Left forelimb (tissue), 1 donor: Measurements from ENCODE around the gene SPATA6L.

ENCODE experiments used
- DNase-seq: peaks from one replicate; pipeline ENCODE4 v3.0.0-alpha.2; 2018; ENCODE audit warnings: low spot score

SPATA6L gene, protein sequence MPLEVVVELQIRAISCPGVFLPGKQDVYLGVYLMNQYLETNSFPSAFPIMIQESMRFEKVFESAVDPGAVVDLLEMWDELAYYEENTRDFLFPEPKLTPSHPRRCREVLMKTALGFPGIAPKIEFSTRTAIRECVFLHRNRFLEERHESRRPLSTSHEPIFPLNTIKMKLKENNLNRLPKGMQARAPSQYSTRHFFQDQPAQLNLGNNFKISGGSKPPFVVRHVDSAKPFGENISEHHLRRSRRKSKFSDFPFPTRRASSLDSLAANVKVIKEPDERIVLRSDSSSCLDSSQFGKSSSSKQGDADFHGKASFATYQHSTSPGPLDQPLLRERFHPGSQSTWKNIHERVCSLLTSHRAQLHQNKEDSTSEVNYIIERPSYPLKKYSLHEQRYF

GRCh38 chr9:4666042-4666699, at the start of gene SPATA6L:
SPATA6L (minus strand) TSS chr9:4666480; CDS start chr9:4666250, 230 bp downstream.
- DNase-seq: peak; percentile 78

- no peak for DNase-seq
Measured at GRCh38 chr9:4714266-4715016, 48.2 kb upstream of the SPATA6L start.

GRCh38 chr9:4713849-4714248, 47.6 kb upstream of the SPATA6L start:
- DNase-seq: no peak

DNA sequence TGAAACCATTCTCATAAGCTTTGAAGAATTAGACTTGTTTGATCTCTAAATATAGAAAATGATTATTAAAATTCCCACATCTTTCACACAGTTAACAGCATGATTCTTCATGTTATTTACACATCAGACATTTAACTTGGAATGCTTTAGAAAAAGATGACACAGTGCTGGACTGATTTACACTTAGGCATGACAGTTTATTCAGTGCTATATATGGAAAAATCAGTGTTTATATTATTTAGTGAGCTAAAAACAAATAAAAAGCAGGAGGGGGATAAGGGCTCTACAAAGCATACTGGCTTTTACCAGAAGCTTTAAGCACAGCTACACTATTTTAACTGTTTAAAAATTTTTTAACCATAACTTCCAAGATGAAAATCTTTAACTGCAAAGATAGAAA, 43.1 kb upstream of the SPATA6L start:
- DNase-seq: no peak

- DNase-seq: no peak
Measured at GRCh38 chr9:4706971-4707622, 40.8 kb upstream of the SPATA6L start.

- no peak for DNase-seq
Measured at GRCh38 chr9:4706021-4706420, 39.7 kb upstream of the SPATA6L start.

GRCh38 chr9:4704129-4704528, 37.8 kb upstream of the SPATA6L start:
- DNase-seq: no peak

- no peak for DNase-seq
Measured at GRCh38 chr9:4701526-4701925, 35.2 kb upstream of the SPATA6L start.

- no peak for DNase-seq
Measured at GRCh38 chr9:4700932-4701331, 34.7 kb upstream of the SPATA6L start.

DNA sequence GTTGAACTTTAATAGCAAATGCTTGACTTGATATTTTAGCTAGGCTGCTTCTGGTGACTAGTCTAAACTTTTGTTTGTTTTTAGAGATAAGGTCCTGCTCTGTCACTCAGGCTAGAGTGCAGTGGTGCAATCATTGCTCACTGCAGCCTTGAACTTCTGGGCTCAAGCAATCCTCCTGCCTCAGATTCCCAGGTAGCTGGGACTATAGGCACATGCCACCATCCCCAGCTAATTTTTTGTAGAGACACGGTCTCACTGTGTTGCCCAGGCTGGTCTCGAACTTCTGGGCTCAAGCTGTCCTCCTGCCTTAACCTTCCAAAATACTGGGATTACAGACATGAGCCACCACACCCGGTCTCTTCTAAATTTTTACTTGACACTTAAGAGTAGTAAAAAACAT, 33.8 kb upstream of the SPATA6L start:
- no peak for DNase-seq

GRCh38 chr9:4691795-4692194, 25.5 kb upstream of the SPATA6L start:
- DNase-seq: no peak

- DNase-seq: no peak
Measured at GRCh38 chr9:4690144-4690543, 23.9 kb upstream of the SPATA6L start.

DNA sequence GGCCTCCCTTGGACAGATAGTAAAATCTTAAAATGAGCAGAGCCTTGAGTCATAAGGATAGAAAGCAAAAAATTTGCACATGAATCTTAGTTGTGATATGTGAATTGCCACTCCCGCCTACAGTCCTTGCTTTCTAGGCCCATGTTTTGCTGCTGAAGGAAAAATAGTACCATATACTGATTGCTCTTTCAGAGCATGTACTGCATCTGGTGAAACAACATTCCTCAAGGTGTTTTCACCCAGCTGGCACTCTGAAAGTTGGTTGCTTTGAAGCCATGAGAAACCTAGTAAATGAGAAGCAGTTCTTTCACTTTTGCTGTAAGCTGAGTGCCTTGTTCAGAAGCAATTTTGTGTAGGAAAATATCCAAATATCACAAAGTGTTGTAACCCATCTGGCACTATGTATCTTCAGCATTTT, 23.4 kb upstream of the SPATA6L start:
- no peak for DNase-seq

DNA sequence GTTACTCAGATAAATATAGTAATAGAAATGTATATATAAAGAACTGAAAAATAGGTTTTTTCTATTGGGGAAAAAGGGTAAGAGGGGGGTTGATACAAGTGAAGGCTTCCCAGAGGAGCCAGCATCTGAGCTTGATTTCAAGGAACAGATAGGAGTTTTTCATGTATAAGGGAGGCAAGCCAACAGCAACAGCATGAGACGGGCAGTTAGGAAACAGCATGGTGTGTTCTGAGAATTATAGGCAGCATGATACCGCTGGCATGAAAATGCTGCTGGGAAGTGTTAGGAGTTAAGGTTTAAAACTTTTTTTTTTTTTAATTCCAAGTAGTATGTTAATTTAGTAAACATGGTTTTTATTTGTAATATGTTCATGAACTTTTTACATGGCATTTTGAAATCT, 22.7 kb upstream of the SPATA6L start:
- no peak for DNase-seq

DNA sequence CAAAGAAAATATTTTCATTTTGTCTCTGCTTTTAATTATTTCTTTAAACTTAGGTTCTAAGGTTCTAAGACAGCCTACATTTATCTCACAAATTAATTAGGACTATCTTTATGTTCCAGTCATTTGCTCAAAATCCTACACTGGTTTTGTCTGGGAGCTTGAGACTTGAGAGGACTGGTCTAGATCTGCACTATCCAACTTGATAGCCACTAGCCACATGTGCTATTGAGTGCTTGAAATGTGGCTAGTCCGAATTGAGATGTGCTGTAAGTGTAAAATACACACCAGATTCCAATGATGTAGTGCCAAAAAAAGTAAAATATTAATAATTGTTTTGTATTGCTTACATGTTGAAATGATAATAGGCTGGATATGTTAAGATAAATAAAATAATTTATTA, 20.3 kb upstream of the SPATA6L start:
- DNase-seq: no peak

DNA sequence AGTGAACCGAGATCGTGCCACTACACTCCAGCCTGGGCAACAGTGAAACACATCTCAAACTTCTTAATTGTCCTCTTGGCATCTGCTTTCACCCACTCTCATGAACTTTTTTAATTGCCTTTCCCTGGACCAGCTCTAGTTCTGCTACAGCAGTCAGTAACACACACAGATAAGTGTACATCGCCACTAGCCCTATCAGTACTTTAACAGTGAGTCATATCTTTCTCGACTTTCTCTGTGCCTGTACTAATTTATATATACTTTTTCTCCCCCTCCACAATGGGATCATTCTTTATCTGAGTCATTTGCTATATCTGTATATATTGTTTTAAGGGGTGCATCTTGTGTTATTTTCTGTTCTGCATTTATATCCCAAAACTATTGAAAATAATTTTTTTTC, 19.8 kb upstream of the SPATA6L start:
- no peak for DNase-seq

DNA sequence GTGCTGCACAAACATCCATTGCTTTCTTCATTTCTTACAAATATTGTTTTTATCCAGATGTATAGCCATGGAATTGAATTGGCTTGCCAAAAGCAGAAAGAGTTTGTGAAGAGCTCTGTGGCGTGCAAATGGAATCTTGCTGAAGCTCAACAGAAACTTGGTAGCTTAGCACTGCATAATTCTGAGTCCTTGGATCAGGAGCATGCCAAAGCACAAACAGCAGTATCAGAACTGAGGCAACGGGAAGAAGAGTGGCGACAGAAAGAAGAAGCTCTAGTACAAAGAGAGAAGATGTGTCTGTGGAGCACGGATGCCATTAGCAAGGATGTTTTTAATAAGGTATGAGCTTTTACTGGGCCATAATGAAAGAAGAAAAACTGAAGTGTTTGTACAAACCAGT, 18.5 kb upstream of the SPATA6L start:
- DNase-seq: no peak

GRCh38 chr9:4680750-4681149, 14.5 kb upstream of the SPATA6L start:
- no peak for DNase-seq

GRCh38 chr9:4680173-4680525, 13.9 kb upstream of the SPATA6L start:
- DNase-seq: no peak

DNA sequence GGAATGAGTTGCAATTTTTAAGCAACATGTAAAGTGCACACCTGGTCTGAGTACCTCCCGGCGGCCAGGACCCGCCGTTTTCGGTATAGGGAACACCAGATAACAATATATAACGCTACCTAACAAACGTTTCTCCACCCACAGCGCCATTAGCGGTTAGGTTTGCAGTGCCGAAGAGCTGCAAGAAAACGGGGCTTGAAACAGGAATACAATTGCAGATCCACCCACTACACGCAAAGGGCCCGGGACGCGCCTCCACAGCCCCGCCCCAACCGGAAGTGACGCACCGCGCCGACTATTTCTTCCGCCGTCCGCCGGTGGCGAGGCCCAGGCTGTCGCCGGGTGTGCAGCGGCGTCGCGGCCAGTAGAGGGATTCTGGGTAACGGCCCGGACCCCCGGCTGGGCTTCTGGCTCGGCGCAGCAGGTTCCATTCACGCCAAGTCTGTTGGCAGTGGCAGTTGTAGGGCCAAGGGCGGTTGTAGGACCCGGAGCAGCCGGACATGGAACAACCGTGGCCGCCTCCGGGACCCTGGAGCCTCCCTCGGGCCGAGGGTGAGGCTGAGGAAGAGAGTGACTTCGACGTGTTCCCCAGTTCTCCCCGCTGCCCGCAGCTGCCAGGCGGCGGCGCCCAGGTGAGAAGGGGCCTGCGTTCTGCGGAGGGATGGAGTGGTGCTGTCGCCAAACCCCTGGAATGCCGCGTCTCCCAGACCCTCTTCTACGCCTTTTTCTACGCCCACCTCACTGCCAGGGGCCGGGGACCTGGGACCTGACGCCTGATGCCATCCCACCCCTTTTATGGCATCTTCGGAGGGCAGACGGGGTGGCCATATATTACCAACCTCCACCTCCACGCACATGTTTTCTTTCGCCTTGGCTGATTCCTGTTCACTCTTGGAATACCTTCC, 13.2 kb upstream of the SPATA6L start, which contains the start of gene CDC37L1:
TSS of gene CDC37L1 (plus strand) at position 302 of the 905 bp plus-strand sequence. CDS start at position 501, 199 bp downstream.
- DNase-seq: peak; percentile 99

GRCh38 chr9:4678679-4679267, 12.5 kb upstream of the SPATA6L start:
- peak; percentile 69 for DNase-seq
